BJ (cell line): Measurements from ENCODE around the gene PARD3B. TPM values are rescaled to one million over a fixed set of nuclear protein-coding genes. Genes with fewer than 3 reads are reported as not detected.

Experiments used
- CTCF ChIA-PET: fragments of 350-600 bp; formaldehyde crosslinking; extraction: SDS; loops from one replicate; lab custom pipeline; 2021; ENCODE audit warnings: antibody characterized with exemption, inconsistent platforms; lab: Yijun Ruan, JAX
- POLR2A ChIA-PET: fragments of 300-600 bp; sonication (Branson Sonifier 250); formaldehyde crosslinking; extraction: SDS; loops from one replicate; lab custom pipeline; 2021; ENCODE audit warnings: antibody characterized with exemption; lab: Charles Lee
- DNase-seq: peaks from one replicate; pipeline ENCODE4 v3.0.0-alpha.2; 2011; ENCODE audit warnings: low read depth
- H3K27me3 ChIP-seq: 2 replicates; pipeline ENCODE4 v1.6.0; 2011; ENCODE audit warnings: low read length; ENCODE audit not compliant: control insufficient read depth, insufficient read depth
- H3K36me3 ChIP-seq: 2 replicates; pipeline ENCODE4 v1.5.1; 2011; ENCODE audit warnings: low read length; ENCODE audit not compliant: control insufficient read depth, insufficient read depth
- H3K4me3 ChIP-seq: 2 replicates; pipeline ENCODE4 v1.5.1; 2011; ENCODE audit warnings: low read depth, mild to moderate bottlenecking, control low read depth, low read length
- polyA plus RNA-seq: library from polyadenylated mRNA; depleted of rRNA; stranded (reverse); fragments of >200 nt; gene quantifications from 2 replicates; pipeline ENCODE4 v1.2.3, GENCODE V29; 2011
- TF ChIP-seq, protein P1 (sequence below): IDR thresholded peaks from 2 replicates; pipeline ENCODE4 v1.5.1; 2011; ENCODE audit warnings: low read depth, mild to moderate bottlenecking, control low read depth, inconsistent platforms, low read length, moderate library complexity; ENCODE audit not compliant: insufficient read depth

Gene PARD3B
- polyA plus RNA-seq, 1 experiment, result 7.1 TPM

- Histone ChIP-seq H3K27me3 (no peaks in the 10 kb centered on the region), H3K4me3 (no peak overlapping the region), H3K36me3 (no peaks in the 10 kb centered on the region)
- ChIA-PET POLR2A (no interaction called here), CTCF (interaction anchor here (0.5 to 1.5 kb wide), 2 partner anchors 351 to 630 kb away, joined by 3 read pairs; no protein-coding TSS in a partner anchor)
- TF ChIP-seq, protein P1, sequence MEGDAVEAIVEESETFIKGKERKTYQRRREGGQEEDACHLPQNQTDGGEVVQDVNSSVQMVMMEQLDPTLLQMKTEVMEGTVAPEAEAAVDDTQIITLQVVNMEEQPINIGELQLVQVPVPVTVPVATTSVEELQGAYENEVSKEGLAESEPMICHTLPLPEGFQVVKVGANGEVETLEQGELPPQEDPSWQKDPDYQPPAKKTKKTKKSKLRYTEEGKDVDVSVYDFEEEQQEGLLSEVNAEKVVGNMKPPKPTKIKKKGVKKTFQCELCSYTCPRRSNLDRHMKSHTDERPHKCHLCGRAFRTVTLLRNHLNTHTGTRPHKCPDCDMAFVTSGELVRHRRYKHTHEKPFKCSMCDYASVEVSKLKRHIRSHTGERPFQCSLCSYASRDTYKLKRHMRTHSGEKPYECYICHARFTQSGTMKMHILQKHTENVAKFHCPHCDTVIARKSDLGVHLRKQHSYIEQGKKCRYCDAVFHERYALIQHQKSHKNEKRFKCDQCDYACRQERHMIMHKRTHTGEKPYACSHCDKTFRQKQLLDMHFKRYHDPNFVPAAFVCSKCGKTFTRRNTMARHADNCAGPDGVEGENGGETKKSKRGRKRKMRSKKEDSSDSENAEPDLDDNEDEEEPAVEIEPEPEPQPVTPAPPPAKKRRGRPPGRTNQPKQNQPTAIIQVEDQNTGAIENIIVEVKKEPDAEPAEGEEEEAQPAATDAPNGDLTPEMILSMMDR, result no peak
- no peak for DNase-seq
Measured at GRCh38 chr2:205324355-205324754, 779.1 kb downstream of the PARD3B start.

DNA sequence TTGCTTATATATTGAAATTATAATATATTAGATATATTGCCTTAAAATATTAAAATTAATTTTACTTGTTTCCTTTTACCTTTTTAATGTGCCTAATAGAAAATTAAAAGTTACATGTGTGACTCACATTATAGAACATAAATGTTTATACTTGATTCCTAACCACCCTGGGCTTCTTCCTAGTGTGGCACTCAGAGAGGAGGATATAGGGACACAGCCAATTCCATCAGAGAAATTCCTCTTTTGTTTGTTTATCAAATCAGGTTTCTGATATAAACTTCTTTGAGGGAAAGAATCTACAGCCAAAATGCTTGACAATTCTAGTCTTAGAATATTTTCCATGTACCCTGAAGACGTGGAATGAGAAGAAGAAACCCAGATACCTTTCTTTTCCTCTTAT, 788.1 kb downstream of the PARD3B start:
- POLR2A ChIA-PET, result no interaction called here
- H3K36me3 ChIP-seq, result no peaks in the 10 kb centered on the region
- no peak for DNase-seq
- H3K4me3 ChIP-seq, result no peak overlapping the region
- TF ChIP-seq, protein P1, result no peak
- CTCF ChIA-PET, result interaction anchor here (0.7 kb wide), 1 partner anchor 134 kb away, joined by 3 read pairs; no protein-coding TSS in a partner anchor
- no peaks in the 10 kb centered on the region for H3K27me3 ChIP-seq

- no peak overlapping the region for H3K4me3 ChIP-seq
- POLR2A ChIA-PET, result no interaction called here
Measured at GRCh38 chr2:205337274-205337673, 792.0 kb downstream of the PARD3B start.

GRCh38 chr2:205338156-205338555, 792.9 kb downstream of the PARD3B start:
- Histone ChIP-seq H3K27me3 (no peaks in the 10 kb centered on the region), H3K4me3 (no peak overlapping the region), H3K36me3 (no peaks in the 10 kb centered on the region)
- DNase-seq, result no peak
- POLR2A ChIA-PET, result no interaction called here
- TF ChIP-seq, protein P1, result no peak
- CTCF ChIA-PET, result no interaction called here

More at GRCh38 chr2:205337274-205337673, 792.0 kb downstream of the PARD3B start:
- H3K27me3 ChIP-seq, result no peaks in the 10 kb centered on the region
- CTCF ChIA-PET, result interaction anchor here (0.6 kb wide), 1 partner anchor 556 kb away, joined by 3 read pairs; no protein-coding TSS in a partner anchor
- no peak for DNase-seq
- TF ChIP-seq, protein P1, result no peak
- H3K36me3 ChIP-seq, result no peaks in the 10 kb centered on the region

- ChIA-PET POLR2A (interaction anchor here (0.7 kb wide), 1 partner anchor 23 kb away, joined by 3 read pairs; no protein-coding TSS in a partner anchor), CTCF (no interaction called here)
- no peak overlapping the region for H3K4me3 ChIP-seq
- no peaks in the 10 kb centered on the region for H3K27me3 ChIP-seq
- TF ChIP-seq, protein P1, result no peak
- DNase-seq, result no peak
- H3K36me3 ChIP-seq, result no peaks in the 10 kb centered on the region
Measured at GRCh38 chr2:205343103-205343502, 797.8 kb downstream of the PARD3B start.
